ENCODE data around the gene C22orf23. TPM values are rescaled to one million over a fixed set of nuclear protein-coding genes. Genes with fewer than 3 reads are reported as not detected.

C22orf23 gene
- total and polyA plus RNA-seq, 2 of the 13 experiments (the other 11 are each of a cell fraction or from before 2014, with no cell fraction given): 0.21 to 0.24 TPM

DNA sequence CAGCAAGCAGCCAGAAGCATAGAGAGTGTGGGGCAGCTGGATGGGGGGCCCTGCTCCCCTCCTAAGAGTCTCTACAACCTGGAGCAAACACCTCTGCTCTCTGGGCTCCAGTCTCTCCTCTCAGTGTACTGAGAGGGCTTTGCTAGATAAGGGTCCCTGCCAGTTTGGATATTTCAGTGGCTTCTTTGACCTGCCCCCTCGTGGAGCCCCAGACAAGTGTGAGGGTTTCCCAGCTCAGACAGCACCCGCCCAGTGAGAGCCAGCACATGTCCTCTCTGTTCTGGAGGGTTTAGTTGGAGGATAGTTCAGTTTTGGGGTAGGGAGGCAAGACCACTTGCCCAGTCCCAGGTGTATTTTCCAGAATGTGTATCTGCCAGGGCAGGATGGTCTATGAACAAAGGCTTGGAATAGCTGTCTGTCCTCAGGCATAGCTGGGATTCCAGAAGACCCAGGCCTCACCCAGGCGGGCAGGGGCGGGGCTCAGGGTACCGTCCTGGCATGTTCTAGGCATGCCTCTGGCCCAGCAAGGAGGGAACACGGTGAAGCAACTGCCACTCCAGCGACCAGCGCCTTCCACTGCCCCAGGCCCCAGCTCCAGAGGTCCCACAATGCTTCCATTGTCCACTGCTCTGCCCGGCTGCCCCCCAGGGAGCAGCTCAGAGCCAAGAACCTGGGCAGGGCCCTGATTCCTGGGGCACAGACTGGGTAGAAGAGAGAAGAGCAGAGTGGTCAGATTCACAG is 54.8 kb downstream of the C22orf23 start (continued):
- TF ChIP-seq, protein P1, sequence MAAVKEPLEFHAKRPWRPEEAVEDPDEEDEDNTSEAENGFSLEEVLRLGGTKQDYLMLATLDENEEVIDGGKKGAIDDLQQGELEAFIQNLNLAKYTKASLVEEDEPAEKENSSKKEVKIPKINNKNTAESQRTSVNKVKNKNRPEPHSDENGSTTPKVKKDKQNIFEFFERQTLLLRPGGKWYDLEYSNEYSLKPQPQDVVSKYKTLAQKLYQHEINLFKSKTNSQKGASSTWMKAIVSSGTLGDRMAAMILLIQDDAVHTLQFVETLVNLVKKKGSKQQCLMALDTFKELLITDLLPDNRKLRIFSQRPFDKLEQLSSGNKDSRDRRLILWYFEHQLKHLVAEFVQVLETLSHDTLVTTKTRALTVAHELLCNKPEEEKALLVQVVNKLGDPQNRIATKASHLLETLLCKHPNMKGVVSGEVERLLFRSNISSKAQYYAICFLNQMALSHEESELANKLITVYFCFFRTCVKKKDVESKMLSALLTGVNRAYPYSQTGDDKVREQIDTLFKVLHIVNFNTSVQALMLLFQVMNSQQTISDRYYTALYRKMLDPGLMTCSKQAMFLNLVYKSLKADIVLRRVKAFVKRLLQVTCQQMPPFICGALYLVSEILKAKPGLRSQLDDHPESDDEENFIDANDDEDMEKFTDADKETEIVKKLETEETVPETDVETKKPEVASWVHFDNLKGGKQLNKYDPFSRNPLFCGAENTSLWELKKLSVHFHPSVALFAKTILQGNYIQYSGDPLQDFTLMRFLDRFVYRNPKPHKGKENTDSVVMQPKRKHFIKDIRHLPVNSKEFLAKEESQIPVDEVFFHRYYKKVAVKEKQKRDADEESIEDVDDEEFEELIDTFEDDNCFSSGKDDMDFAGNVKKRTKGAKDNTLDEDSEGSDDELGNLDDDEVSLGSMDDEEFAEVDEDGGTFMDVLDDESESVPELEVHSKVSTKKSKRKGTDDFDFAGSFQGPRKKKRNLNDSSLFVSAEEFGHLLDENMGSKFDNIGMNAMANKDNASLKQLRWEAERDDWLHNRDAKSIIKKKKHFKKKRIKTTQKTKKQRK (IDR thresholded peaks at IDR 0.05; ENCODE audit: low read length): no peak
- TF ChIP-seq MAF1 (CRISPR knock-in tag; IDR thresholded peaks at IDR 0.05; ENCODE audit: borderline replicate concordance) (no peak), CEBPG (CRISPR knock-in tag; IDR thresholded peaks at IDR 0.05) (peak; percentile 61; the same call in 1 of the 2 replicates), ZNF549 (CRISPR knock-in tag; IDR thresholded peaks at IDR 0.05) (no peak), ZNF788 (CRISPR knock-in tag; IDR thresholded peaks at IDR 0.05; ENCODE audit: borderline replicate concordance) (no peak; the same call in 1 of the 2 replicates), RARG (CRISPR knock-in tag; IDR thresholded peaks at IDR 0.05; ENCODE audit: low read depth) (no peak), ZNF235 (CRISPR knock-in tag; IDR thresholded peaks at IDR 0.05; ENCODE audit: borderline replicate concordance) (no peak), KDM4B (CRISPR knock-in tag; IDR thresholded peaks at IDR 0.05) (0 out of 2 replicates have a peak, but pooled peaks have one; percentile 8), ATAD3A (CRISPR knock-in tag; IDR thresholded peaks at IDR 0.05) (no peak), SP5 (CRISPR knock-in tag; IDR thresholded peaks at IDR 0.05; ENCODE audit: borderline replicate concordance, low read depth) (0 out of 2 replicates have a peak, but pooled peaks have one; percentile 9), GZF1 (CRISPR knock-in tag; IDR thresholded peaks at IDR 0.05) (no peak), FIP1L1 (IDR thresholded peaks at IDR 0.05; ENCODE audit: borderline replicate concordance, insufficient read depth, low read depth, low read length) (no peak), SRSF1 (optimal IDR thresholded peaks at IDR 0.05; ENCODE audit: low read depth, low read length) (no peak)
- TF ChIP-seq, protein P2, sequence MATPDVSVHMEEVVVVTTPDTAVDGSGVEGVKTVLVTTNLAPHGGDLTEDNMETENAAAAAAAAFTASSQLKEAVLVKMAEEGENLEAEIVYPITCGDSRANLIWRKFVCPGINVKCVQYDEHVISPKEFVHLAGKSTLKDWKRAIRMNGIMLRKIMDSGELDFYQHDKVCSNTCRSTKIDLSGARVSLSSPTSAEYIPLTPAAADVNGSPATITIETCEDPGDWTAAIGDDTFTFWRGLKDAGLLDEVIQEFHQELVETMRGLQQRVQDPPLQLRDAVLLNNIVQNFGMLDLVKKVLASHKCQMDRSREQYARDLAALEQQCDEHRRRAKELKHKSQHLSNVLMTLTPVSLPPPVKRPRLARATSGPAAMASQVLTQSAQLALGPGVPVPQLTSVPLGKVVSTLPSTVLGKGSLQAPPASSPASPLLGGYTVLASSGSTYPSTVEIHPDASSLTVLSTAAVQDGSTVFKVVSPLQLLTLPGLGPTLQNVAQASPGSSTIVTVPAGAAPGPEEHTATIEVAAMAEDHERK (CRISPR knock-in tag; IDR thresholded peaks at IDR 0.05; ENCODE audit: low read depth): no peak
- TF ChIP-seq, protein P3, sequence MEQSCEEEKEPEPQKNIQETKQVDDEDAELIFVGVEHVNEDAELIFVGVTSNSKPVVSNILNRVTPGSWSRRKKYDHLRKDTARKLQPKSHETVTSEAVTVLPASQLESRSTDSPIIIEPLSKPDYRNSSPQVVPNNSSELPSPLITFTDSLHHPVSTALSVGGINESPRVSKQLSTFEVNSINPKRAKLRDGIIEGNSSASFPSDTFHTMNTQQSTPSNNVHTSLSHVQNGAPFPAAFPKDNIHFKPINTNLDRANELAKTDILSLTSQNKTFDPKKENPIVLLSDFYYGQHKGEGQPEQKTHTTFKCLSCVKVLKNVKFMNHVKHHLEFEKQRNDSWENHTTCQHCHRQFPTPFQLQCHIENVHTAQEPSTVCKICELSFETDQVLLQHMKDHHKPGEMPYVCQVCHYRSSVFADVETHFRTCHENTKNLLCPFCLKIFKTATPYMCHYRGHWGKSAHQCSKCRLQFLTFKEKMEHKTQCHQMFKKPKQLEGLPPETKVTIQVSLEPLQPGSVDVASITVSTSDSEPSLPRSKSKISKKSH (CRISPR knock-in tag; IDR thresholded peaks at IDR 0.05; ENCODE audit: borderline replicate concordance): no peak
- TF ChIP-seq, protein P4, sequence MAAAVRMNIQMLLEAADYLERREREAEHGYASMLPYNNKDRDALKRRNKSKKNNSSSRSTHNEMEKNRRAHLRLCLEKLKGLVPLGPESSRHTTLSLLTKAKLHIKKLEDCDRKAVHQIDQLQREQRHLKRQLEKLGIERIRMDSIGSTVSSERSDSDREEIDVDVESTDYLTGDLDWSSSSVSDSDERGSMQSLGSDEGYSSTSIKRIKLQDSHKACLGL (CRISPR knock-in tag; IDR thresholded peaks at IDR 0.05): no peak
- TF ChIP-seq, protein P5, sequence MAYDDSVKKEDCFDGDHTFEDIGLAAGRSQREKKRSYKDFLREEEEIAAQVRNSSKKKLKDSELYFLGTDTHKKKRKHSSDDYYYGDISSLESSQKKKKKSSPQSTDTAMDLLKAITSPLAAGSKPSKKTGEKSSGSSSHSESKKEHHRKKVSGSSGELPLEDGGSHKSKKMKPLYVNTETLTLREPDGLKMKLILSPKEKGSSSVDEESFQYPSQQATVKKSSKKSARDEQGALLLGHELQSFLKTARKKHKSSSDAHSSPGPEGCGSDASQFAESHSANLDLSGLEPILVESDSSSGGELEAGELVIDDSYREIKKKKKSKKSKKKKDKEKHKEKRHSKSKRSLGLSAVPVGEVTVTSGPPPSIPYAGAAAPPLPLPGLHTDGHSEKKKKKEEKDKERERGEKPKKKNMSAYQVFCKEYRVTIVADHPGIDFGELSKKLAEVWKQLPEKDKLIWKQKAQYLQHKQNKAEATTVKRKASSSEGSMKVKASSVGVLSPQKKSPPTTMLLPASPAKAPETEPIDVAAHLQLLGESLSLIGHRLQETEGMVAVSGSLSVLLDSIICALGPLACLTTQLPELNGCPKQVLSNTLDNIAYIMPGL (CRISPR knock-in tag; IDR thresholded peaks at IDR 0.05; ENCODE audit: borderline replicate concordance in 1 of 2, low read depth in 1 of 2): no peak

All from HepG2 (cell line).